ENCODE measurements around the gene MAST4.

- TF ChIP-seq BCL3 (IDR thresholded peaks at IDR 0.05) (no peak), POLR2A (IDR thresholded peaks at IDR 0.05; ENCODE audit: low read length) (no peak), CTCF (IDR thresholded peaks at IDR 0.05) (no peak), CEBPB (IDR thresholded peaks at IDR 0.05) (no peak), TP53 (CRISPR knock-in tag; IDR thresholded peaks at IDR 0.05) (no peak), MAZ (IDR thresholded peaks at IDR 0.05; ENCODE audit: borderline replicate concordance, low read depth, low read length) (no peak)
These were observed 64.2 kb downstream of the MAST4 start for GRCh38 chr5:66660396-66660795.

Measured in A549 (cell line).